Thyroid gland (tissue), 4 donors: Measurements from ENCODE around the gene FBXO11.

Source experiments
- POLR2A ChIP-seq, 2 donors: fragments of 450-650 bp; IDR thresholded peaks; one replicate each; pipeline ENCODE4 v1.6.1; 2017; ENCODE audit warnings: antibody characterized with exemption in 2 of 2, mild to moderate bottlenecking in 2 of 2, moderate library complexity in 1 of 2
- TF ChIP-seq, protein P1 (sequence below), 6 experiments: fragments of 200-600 bp in 3 of 6; fragments of 450-650 bp in 3 of 6; sonication (generic) in 3 of 6; IDR thresholded peaks; one replicate each; pipeline ENCODE4 v1.5.1; 2016 to 2019; ENCODE audit warnings: antibody characterized with exemption in 6 of 6, mild to moderate bottlenecking in 2 of 6, inconsistent platforms in 1 of 6, moderate library complexity in 1 of 6

DNA sequence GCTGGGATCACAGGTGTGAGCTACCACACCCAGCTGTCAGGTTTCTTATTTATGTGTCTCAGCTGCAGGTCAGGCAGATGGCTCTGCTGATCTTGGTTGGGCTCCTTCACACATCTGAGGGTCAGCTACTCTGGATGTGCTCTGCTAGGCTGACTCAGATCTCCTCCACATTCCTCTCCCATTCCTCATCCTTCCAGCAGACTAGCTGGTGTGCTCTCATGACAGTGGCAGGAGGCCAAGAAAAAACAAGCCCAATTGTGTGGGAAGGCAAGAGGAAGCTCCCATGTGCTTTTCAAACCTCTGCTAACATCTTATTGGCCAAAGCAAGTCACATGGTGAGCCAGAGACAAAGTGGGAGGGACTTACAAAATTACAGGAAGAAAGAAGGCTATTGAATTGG is 135.1 kb downstream of the FBXO11 start:
- TF ChIP-seq, protein P1, sequence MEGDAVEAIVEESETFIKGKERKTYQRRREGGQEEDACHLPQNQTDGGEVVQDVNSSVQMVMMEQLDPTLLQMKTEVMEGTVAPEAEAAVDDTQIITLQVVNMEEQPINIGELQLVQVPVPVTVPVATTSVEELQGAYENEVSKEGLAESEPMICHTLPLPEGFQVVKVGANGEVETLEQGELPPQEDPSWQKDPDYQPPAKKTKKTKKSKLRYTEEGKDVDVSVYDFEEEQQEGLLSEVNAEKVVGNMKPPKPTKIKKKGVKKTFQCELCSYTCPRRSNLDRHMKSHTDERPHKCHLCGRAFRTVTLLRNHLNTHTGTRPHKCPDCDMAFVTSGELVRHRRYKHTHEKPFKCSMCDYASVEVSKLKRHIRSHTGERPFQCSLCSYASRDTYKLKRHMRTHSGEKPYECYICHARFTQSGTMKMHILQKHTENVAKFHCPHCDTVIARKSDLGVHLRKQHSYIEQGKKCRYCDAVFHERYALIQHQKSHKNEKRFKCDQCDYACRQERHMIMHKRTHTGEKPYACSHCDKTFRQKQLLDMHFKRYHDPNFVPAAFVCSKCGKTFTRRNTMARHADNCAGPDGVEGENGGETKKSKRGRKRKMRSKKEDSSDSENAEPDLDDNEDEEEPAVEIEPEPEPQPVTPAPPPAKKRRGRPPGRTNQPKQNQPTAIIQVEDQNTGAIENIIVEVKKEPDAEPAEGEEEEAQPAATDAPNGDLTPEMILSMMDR (IDR thresholded peaks at IDR 0.05): no peak
- no peak for TF ChIP-seq POLR2A (IDR thresholded peaks at IDR 0.05)
